ENCODE measurements around the gene TTLL8.
"Not testable (repeated sequence)": the region's sequence is repeated elsewhere in the genome, so short reads cannot be mapped to it uniquely, and the experiment has no call there.

TTLL8 gene

DNA sequence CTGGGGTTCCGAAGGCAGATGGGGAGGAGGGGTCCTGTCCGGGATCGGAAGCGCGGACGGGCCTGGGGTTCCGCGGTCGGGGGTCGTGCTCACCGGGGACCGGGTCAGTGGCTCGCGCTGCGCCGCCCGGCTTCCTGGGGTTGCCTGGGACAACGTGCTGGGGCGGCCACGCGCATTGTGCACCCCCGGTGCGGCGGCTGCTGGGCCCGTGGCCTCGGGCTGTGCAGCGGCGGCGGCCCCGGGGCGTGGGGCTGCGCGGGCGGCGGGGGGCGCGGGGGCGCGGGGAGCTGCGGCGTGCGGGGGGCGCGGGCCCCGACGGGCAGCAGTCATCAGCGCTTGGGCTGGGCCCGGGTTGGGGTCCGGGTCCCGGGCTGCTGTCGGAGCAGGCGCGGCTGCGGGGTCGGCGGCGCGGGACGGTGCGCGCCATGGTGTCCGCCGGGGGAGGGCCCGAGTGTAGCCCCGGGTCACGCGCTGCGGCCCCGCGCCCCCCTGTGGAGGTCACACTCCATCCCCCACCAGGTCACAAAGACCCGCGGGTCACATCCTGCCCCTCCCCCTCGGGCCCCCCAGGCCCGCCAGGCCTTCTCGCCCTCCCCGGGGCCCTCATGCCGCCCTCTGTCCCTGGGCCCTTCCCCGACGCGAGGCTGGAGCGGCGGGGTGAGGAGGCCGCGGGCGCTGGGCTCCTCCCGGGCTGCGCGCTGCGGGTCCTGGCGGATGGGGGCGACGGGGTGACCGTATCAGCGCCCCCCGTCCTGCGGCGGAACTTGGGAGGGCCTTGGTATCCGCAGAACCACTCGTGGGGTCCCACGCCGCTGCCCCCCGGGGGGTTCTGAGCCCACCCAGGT is at the start of gene TTLL8:
Gene TTLL8 (minus strand): TSS at position 238 of the 845 bp plus-strand sequence.
- DNase-seq = no peak

DNA sequence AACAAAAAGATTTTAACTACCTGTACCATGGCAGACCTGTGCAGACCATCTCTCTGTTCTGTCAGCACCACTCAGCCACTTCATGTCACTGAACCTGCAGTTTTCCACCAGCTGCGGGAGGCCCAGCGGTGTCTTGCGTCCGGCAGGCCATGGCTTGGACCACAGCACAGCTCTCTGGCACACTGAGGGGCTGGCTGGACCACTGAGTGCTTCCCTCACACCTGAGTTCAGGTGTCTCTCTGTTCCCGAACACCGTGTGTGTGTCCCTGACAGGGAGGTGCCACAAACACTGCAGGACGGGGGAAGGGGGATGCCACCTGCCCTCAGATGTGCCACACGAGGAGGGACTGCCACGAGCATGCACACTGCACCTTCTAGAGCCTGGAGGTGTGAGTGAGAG is 49.4 kb upstream of the TTLL8 start:
- DNase-seq = no peak

DNA sequence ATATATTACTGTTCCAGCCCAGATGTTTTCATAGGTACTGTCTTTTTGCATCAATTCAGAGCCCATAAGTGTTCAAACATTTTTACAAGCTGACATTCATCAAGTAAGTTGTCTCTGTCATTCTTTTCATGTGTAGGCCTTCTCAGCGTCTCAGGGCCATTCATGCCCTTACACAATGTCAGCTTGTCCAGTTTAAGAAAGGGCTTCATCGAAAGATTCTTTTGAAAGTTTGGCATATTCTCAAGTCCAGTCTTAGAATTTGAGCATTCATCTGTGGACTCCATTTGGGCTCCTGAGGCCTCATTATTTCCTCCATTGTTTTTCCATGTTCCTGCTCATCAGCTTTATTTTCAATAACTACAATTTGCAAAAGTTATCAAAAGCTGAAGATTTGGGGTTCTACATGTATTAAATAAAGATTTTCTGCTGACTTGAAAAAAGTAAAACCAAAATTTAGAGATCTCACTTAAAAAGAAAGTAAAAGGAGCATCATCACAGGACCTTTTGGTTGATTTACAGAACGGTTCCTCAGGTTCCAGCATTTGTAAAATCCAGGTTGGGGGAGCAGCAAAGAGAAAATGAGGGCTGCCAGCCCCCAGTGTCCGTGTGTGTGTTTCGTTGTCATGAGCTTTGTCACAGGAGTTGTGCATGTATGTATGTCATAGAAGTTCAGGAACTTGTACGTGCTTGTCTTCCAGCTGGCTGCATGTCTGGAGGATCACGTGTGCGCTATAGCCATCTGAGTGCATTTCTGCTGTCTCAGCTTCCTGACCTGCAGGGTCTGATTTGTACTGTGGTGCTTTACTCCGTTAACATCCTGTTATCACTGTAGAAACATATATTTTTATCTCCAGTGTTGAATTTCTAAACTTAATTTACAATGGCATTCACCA is 47.4 kb upstream of the TTLL8 start:
- DNase-seq = no peak

DNA sequence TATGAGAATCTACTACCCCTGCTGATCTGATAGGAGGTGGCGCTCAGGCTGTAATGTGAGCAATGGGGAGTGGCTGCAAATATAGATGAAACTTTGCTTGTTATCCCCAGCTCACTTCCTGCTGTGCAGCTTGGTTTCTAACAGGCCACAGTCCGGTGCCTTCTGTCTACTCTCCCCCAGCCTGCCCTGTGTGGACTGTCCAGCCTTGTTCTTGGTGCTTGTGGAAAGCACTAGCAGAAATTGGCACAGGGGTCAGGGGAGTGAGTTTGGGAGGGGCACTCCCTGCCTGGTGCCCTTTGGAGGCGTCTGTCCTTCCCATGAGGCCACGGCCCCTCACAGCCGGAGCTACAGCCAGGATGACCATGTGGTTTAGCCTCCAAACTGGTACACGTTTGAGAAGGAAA is 46.0 kb upstream of the TTLL8 start:
- DNase-seq = no peak

DNA sequence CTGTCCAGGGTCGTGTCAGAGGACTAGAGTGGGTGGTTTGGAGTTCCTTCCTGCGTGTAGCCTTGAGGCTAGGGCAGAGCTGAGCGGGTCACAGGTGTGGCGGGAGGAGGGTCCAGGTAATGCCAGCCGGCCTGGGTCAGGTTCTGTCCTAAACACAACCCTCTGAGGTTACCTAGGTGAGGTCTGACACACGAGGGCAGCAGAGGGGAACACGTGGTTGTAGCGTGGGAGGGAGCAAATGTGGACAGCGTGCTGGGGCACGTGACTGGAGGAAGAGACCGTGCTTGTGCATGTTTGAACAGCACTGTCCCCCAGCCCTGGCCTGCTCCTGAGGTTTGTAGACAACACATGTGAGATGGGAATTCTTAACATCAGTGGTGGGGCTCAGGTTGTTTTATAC is 44.8 kb upstream of the TTLL8 start:
- no peak for DNase-seq

DNA sequence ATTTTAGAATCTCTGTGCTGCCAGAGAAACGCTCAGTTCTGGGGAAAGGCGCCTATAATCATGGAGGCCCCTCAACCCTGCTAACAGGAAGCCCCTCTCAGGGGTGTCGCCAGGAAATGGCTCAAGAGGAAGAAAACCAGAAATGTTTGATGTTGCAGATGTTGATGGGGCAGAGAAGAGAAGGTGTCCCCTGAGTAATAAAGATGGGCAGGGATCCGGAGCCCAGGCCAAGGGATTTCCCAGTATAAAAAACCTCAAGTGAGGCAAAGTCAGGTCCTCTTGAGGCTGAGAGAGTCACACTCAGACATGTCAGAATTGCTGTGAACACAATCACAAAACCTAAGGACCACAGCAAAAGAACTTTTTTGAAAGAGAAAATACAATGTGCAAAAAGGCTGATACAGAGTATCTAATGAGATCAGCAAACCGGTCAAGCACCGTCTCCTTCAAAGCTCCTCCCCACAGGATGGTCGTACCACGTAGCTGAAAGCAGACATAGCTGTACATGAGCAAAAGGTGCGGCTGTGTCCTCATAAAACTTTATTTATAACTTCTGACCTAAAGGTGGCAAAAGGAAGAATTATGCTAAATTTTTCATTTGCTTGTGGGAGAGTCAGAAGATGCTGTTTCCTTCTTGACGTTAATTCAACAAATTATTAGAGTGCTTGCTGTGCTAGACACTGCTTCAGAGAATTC is 43.9 kb upstream of the TTLL8 start:
- DNase-seq = no peak

DNA sequence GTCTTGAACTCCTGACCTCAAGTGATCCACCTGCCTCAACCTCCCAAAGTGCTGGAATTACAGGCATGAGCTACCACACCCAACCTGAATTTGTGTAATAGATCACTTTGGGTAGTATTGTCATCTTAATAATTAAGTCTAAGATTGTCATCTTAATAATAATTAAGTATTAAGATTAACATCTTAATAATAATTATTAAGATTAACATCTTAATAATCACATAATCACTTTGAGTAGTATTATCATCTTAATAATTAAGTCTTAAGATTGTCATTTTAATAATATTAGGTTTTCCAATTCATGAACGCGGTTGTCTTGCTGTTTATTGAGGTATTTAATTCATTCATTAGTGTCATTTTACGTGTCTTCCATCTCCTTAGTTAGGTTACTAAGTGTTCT is 40.0 kb upstream of the TTLL8 start:
- no peak for DNase-seq

DNA sequence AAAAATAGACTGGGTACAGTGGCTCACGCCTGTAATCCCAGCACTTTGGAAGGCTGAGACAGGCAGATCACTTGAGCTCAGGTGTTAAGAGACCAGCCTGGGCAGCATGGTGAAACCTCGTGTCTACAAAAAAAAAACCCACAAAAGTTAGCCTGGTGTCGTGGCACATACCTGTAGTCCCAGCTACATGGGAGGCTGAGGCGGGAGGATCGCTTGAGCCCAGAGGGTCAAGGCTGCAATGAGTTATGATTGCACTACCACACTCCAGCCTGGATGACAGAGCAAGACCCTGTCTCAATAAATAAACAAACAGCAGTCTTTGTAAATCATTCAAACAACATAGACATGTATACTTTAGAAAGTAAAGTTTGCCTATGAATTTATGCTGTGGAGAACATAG is 34.2 kb upstream of the TTLL8 start:
- DNase-seq = no peak

DNA sequence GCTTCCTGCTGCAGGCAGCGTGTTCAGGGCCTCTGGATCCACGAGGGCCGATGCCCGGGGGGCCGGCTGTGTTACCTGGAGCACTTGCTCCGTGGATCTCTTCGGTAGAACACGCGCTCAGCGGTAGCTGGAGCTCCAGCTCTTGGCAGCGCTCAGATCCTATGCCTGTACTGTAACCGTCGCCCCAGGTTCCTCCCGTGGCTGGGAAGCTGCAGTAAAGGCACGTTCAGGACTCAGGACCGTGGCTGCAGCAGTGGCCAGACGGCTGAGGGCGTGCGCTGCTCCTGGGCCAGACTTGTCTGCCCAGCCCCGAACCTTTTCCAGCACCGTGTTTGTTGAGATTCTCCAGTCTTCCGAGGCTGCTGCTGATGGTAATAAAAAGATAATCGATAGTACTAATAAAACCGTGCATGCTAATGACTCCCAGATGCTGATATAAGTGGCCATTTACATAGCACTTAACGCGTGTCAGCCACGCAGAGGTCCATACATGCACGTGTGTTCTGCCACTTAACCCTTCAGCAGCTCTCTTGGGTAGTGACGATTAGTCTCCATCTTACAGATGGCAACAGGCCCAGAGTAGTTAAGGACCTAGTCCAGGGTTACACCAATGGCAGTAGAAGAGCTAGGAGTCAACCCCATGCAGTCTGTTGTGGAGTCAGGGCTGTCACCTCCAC is 33.1 kb upstream of the TTLL8 start:
- no peak for DNase-seq

DNA sequence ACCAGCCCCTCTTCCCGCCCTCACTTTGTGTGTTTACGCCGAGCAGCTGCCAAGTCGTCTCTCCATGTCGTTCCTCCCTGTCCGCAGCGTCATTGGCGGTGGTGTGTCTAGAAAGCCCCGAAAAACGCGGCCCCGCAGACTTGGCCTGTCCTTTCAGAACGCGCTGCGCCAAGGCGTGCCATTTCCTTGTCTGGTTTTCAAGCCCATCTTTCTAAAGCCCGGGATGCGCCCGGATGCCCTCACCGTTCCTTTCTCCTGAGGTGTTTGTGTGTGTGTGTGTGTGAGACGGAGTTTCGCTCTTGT is 32.3 kb upstream of the TTLL8 start:
- no peak for DNase-seq

DNA sequence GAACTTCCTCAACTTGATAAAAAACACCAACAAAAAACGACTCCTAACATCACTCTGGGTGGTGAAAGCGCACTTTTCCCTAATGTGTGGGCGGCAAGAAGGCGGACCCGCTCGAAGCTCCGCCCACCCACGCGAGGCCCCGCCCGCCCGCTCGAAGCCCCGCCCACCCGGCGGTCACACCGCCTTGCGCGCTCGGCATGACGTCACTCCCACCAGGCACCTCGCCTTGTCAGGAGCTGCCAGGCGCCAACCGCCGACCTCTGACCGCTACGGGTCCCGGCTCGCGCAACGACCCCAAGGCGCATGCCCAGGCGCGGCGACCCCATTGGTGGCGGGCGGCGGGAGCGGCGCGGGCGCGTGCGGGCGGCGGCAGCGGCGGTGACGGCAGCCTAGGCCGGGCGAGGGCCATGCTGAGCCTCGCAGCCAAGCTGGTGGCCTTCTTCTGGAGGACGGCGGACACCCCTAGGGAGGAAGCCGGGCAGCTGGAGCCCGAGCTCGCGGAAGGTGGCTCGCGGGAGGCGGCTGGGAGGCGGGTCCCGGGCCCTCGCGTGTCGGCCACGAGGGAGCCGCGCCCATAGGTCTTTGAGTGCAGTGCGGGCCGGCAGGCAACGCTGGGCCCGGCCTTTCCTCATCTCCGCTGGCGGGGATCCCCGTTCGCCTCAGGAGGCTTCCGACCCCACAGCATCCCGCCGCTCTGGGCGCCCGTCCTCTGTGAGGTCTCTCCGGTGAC is 31.7 kb upstream of the TTLL8 start, which contains the start of gene MOV10L1:
Gene MOV10L1 (plus strand): TSS at position 325 of the 730 bp plus-strand sequence. CDS start 83 bp downstream, at position 408.
- no peak for DNase-seq

DNA sequence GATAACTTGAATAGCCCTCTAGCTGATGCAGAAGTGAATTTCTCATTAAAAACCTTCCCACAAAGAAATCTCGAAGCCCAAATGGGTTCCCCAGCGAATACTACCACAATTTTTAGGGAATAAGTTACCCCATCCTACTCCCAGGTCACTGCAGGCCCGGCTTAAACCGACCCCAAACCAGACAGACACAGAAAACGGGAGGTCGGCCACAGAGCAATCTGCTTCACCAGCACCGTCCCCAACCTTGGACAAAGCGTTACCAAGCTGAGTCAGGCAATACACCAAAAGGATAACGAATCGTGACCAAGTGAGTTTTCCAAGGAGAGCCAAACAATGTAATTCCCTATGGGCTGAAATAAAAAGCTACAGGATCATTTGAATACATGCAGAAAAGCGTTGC is 31.1 kb upstream of the TTLL8 start:
- no peak for DNase-seq

DNA sequence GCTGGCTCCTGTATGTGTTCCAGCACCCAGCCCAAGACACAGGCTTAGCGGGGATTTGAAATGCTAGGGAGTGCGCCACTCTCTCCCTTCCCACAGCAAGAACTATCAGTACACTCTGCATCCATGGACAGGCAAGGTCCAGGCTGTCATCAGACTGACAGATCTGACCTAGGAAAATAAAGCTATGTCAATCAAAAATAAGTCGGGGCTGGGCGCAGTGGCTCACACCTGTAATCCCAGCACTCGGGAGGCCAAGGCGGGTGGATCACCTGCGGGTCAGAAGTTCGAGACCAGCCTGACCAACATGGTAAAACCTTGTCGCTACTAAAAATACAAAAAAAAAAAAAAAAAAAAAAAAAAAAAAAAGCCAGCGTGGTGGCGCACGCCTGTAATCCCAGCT is 30.0 kb upstream of the TTLL8 start:
- DNase-seq = no peak

DNA sequence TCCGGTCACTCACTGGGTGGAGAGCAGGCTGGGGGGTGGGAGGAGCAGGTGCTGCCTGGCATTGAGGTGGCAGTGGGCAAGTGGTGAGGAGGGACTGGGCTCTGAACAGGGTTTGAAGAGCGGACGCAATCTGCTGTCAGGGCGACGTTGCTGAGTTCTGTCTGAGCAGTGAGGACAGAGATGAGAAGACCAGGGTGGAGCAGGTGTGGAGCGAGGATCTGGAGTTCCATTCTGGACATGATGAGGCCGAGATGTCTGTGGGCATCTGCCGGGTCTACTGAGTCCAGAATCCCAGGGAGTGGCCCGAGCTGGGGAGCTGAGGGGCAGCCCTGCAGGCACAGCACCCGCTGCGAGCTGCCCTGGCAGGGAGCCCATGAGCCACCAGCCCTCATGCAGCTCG is 29.5 kb upstream of the TTLL8 start:
- DNase-seq = no peak

DNA sequence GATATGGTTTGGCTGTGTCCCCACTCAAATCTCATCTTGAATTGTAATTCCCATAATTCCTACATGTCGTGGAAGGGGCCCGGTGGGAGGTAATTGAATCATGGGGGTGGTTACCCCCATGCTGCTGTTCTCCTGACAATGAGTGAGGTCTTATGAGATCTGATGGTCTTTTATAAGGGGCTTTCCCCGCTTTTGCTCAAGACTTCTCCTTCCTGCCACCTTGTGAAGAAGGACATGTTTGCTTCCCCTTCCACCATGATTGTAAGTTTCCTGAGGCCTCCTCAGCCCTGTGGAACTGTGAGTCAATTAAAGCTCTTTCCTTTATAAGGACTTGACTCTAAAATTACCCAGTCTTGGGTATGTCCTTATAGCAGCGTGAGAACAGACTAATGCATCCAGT is 28.9 kb upstream of the TTLL8 start:
- not testable (repeated sequence) for DNase-seq

DNA sequence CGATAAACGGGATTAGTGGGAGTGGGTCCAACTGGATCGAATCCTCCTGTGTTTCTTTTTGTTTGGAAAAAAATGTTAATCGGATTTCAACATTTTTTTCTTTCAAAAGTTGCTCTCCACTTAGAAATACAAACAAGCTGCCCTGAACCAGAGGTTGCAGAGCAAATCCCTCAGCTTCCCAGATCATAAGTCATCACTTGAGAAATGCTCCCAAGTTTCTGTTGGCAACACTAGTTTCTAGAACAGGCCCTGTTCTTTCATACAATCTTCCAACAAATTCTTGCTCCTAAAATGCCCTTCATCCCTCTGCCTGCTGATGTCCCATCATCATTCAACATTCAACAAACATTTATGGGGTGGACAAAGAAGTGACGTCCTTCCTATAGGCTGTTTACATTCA is 28.4 kb upstream of the TTLL8 start:
- DNase-seq = no peak

DNA sequence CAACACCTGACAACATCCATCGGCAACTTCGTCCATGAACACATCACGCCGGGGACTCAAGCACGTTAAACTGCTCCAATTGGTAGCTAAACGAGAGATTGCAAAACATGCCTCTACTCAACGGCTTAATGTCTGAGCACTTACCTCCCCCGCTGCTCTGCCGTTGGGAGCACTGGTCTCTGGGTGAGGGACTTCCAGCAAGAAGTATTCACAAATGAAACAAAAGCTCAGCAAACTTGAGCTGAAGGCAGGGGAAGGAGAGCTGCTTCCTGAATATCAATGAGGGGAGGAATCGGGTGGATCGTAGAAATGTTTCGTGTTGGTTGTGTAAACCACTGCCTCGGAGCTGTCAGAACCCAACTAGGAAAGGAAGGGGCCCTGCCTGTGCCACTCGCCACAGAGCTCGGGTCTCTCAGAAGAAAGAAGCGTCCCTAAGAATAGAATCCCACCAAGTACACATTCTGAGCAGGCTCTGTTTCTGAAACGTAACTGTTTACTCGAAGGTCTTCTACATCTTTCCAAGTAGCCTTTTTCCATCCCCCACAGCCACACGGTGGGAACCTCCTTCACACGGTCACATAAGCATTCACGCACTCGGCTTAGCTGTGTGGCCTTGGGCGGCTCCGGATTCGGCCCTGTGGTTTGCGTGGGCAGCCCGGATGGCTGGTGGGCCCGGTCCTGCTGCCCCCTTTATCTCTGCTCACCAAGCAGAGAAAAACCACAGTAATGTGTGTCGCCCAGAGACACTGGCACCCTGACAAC is 27.3 kb upstream of the TTLL8 start, which contains the start of gene MLC1:
Gene MLC1 (minus strand): TSS at position 216 of the 762 bp plus-strand sequence. CDS start 524 bp downstream, outside the sequence.
- DNase-seq = no peak

DNA sequence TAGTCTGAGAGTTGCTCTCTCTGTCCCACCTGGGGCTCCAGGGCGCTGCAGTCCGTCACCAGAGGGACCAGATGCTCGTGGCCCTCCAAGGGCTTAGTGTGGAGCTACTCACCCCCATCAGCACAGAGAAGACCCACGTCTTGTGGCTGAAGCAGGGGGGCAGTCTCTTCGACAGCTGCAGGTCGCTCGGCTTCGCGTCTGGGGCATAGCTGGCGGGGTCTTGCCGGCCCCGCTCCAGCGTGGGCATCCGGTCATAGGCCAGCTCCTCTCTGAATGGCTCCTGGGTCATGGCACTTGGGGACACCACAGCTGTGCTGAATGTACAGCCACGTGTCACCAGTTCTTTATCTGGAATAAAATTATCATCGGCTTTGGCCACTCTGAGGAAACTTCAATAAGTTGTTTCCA is 26.5 kb upstream of the TTLL8 start:
- no peak for DNase-seq

DNA sequence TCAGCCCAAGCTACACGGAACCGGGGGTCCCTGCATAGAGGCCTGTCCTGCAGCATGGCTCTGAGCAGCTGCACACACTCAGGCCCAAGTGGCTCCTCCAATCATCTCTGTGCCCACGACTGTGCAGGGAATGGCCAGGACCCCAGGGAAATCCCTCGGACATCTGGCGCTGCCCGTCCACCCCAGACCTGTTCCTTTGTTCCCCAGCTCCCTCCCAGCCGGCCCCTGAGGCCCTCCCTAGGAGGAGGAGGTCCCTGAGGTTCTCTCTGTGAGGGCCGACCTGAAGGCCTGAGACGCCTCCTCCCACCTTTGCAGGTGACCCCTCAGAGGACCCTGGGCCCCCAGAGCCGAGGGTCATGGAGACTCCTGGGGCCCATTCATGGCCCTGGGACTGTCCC is 26.0 kb upstream of the TTLL8 start:
- no peak for DNase-seq

DNA sequence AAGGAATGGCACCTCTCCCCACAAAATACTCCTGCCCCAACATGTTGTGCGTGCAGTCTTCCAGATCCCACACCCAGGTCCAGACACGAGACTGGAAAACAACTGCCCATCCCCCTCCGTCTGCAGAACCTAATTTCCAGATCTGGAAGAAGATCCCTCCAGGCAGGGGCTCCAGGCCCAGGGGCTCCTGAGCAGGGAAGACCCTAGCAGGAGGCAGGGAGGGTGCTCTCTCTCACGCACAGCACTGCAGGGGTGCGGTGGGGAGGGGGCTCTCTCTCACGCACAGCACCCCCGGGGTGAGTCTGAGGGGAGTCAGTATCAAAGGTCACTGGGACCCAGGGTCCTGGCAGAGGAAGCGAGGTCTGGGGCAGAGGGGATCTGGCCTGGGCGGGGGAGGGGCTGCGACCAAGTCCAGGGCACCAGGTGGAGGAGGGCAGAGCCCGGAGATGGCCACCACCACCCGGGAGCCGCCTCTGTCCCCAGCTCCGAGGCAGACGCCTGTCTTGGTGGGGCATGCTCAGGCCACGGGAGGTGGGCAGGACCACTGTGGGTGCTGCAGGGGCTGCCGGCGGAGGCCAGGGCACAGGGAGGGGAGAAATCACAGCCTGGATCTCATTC is 25.5 kb upstream of the TTLL8 start:
- DNase-seq = no peak

DNA sequence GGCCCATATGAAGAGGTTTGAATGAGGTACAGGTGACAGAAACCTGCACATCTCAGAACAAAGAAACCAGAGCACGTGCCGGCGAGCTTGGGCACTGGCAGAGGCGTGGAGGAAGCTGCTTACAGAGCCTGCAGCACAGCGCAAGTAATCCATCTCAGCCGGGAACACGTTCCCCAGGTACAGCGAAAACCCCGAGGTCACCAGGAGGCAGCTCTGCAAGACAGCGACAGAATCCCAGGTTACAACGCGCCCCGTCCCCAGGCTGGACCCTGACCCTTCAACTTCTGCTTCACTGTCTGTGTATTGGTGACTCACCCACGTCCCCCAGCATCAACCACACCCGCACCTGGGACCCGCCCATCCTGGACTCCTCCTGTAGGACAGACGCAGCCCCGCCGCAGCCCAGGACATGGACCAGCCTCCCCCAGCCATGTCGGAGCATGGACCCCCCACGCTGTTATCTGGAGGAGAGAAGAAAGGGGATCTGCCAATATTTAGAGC is 24.9 kb upstream of the TTLL8 start:
- DNase-seq = no peak

All from activated naive CD4-positive, alpha-beta T cell (primary cell).